ENCODE data around the gene PKD1L1.

GRCh38 chr7:47893238-47893637 is 55.0 kb downstream of the PKD1L1 start:
- TF ChIP-seq CTCF (IDR thresholded peaks at IDR 0.05), result no peak
- TF ChIP-seq EZH2 (IDR thresholded peaks at IDR 0.05; ENCODE audit: borderline replicate concordance, insufficient read depth, low read depth, low read length, poor library complexity, severe bottlenecking), result no peak

Data from B cell (primary cell).